GM21737 (cell line): ENCODE results near the gene UPF3B.
"Not testable (repeated sequence)": the region's sequence is repeated elsewhere in the genome, so short reads cannot be mapped to it uniquely, and the experiment has no call there.

Experiments
- ATAC-seq: cut with Tn5 transposase; IDR thresholded peaks from one replicate; pipeline ENCODE4 v1.9.1; 2021; ENCODE audit warnings: mild to moderate bottlenecking, moderate library complexity; ENCODE audit not compliant: unreplicated experiment

The UPF3B gene, protein sequence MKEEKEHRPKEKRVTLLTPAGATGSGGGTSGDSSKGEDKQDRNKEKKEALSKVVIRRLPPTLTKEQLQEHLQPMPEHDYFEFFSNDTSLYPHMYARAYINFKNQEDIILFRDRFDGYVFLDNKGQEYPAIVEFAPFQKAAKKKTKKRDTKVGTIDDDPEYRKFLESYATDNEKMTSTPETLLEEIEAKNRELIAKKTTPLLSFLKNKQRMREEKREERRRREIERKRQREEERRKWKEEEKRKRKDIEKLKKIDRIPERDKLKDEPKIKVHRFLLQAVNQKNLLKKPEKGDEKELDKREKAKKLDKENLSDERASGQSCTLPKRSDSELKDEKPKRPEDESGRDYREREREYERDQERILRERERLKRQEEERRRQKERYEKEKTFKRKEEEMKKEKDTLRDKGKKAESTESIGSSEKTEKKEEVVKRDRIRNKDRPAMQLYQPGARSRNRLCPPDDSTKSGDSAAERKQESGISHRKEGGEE

DNA sequence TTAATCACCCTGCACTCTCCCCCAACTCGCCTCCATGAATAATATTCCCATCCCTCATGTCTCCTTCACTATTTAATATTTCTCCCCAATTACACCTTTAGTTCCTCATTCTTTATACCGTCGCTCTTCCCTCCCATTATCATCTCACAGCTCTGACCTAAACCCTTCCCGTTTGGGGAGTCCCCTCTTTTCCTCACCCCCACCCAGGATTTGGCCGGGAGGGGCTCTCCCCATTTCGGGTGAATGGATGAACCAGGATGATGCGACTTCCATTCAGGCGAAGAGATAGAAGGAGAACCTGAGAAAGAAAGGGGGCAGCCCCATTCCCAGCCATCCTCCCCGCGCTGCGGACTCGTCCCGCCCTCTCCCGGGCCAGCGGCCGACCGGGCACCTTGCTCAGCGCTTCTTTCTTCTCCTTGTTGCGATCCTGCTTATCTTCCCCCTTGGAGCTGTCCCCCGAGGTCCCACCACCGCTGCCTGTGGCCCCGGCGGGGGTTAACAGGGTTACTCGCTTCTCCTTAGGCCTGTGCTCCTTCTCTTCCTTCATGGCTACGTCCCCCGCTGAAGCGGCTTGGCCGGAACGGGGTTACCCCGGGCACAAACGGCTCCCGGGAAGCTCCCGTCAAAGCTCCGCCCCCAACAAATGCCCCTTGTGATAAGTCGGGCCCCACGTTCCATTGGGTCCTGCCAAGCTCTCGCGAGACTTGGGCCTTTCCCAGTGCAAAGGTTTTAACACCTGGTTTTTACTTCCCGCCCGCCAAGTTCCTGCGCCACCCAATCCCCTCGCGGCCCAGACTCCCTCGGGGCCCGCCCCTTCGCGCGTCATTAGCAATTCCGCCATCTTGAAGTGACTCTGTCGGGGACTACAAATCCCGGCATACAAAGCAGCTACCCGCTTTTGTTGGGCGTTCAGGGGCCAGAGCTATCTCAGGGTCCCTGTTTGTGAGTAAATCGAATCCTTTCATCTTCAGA, at the start of gene UPF3B:
Gene UPF3B, minus strand, starts transcription at position 582 of the 972 bp plus-strand sequence. Its CDS starts 35 bp downstream, at position 547.
- ATAC-seq, result peak; percentile 98

DNA sequence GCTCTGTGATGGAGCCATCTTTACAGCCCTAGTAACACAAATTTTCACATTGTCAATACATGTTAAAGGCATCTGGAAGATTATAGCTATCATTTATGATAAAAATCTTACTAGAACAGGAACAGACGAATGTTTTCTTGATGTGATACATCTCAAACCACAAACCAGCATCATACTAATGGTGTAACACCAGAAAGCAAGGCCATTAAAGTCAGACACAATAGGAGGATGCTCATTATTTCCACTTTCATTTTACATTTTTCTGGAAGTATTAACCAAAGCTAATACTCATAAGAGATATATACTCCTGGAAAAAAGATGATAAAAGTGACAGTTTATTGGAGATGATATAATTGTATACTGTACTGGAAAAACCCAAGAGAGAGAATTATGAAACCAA, 48.2 kb upstream of the UPF3B start:
- no peak for ATAC-seq

GRCh38 chrX:119899125-119899524, 46.4 kb upstream of the UPF3B start:
- ATAC-seq, result no peak

DNA sequence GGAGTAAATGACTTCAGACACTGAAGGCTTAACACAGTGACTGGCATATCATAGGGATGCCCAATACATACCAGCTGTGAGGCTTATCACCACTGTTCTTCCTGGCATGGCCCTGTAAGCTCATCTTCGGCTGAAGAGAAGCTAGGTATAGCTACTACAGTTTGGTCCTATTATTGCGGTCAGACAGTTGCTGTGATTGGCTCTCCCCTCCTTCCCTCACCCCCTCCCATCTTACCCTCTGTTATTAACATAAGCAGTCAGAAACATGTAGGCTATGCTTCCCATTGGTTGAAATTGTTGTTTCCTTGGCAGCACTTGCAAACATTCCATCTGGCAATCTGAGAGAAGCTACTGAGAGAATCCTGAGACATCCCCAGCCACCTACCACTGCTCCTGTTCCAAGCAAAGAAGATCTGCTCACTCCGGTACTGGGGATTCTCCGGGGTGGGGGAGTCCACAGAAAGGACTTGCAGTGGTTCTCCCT, 43.1 kb upstream of the UPF3B start, which contains the start of gene AKAP14:
Gene AKAP14, plus strand, starts transcription at position 51 of the 484 bp plus-strand sequence. CDS start 7,331 bp downstream, outside the sequence.
- ATAC-seq, result no peak

DNA sequence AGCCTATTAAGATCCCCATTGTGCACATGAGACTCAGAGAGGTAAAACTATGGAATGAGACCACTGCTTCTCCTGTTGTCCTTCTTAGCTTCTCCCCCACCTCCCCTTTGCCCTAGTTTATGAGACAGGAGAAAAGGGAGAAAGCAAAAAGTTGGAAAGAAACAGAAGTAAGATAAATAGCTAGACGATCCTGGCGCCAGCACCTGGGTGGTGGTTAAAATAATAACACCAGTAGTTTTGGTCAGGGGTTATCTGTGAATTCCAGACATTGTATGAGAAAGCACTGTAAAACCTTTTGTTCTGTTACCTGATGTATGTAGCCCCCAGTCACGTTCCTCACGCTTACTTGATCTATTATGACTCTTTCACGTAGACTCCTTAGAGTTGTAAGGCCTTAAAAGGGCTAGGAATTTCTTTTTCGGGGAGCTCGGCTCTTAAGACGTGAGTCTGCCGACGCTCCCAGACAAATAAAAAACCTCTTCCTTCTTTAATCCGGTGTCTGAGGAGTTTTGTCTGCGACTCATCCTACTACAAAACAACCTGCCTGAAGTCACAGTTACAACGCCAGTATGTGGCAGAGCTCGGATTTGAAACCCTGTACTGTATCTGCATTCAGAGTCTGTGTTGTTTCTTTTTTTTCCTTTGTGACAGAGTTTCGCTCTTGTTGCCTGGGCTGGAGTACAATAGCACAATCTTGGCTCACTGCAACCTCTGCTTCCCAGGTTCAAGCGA, 39.4 kb upstream of the UPF3B start:
- not testable (repeated sequence) for ATAC-seq

DNA sequence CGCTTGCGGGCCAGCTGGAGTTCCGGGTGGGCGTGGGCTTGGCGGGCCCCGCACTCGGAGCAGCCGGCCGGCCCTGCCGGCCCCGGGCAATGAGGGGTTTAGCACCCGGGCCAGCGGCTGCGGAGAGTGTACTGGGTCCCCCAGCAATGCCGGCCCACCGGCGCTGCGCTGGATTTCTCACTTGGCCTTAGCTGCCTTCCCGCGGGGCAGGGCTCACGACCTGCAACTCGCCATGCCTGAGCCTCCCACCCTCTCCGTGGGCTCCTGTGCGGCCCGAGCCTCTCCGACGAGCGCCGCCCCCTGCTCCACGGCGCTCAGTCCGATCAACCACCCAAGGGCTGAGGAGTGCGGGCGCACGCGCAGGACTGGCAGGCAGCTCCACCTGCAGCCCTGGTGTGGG, 37.9 kb upstream of the UPF3B start:
- ATAC-seq, result not testable (repeated sequence)

DNA sequence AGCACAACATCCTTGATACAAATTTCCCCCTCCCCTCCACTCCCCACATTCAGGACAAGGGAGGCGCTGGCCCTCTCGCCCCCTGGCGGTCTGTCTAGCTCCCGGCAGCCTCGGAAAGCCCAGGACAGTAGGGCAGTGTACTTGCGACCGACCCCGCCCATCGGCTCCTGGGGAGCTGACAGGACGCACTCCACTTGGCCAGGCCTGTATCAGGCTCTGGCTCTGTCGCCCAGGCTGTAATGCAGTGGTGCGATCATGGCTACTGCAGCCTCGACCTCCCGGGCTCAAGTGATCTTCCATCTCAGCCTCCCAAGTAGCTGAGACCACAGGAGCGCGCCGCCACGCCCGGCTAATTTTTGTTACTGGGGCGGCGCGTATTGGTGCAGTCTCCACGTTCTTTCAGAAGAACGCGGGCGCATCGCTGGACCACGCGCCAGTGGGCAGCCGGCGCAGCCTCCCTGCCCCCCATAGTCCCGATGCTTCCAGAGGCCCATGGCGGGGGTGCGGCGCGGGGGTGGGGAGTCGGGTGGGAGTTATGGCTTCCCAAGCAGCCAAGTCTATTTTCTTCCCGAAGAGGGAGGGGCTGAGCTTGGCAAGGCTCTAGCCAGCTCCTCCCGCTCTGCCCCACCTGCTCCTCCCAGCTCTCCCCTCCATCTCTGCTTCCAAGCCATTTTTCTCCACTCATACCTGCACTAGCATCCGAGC, 35.1 kb upstream of the UPF3B start:
- peak; percentile 75 for ATAC-seq

DNA sequence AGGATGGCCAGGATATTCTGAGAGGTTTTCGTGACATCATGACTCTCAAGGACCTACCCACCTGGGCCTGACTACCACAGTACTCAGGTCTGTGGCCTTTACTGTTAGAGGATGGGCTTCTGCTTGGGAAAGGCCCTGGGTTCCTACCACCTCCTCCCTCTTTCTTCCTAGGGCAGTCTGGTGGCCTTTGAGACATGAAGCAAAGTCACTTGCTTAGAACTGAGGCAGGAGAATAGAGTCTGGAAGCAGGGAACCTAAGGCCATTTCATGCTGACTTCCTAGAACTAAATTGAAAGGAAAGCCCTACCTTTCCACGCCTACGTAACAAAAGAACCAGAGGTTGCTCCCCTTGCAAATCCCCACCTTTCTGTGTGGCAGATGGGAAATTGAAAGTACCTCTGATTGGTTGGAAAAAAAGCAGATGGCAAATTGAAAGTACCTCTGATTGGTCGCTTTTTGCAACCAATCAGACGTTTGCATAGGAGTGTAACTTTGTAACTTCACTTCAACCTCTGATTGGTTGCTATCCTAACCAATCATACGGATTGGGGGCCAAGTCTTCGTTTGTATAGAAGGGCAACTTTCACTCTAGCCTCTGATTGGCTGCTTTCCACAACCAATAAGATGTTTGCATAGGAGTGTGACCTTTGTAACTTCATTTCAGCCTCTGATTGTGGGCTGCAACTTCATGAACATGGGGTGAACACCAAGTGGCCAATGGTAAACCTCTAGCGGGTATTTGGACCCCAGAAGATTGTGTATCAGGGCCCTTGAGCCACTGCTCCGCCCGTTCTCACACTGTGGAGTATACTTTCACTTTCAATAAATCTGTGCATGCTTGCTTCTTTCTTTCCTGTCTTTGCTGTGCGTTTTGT, 33.0 kb upstream of the UPF3B start:
- no peak for ATAC-seq

DNA sequence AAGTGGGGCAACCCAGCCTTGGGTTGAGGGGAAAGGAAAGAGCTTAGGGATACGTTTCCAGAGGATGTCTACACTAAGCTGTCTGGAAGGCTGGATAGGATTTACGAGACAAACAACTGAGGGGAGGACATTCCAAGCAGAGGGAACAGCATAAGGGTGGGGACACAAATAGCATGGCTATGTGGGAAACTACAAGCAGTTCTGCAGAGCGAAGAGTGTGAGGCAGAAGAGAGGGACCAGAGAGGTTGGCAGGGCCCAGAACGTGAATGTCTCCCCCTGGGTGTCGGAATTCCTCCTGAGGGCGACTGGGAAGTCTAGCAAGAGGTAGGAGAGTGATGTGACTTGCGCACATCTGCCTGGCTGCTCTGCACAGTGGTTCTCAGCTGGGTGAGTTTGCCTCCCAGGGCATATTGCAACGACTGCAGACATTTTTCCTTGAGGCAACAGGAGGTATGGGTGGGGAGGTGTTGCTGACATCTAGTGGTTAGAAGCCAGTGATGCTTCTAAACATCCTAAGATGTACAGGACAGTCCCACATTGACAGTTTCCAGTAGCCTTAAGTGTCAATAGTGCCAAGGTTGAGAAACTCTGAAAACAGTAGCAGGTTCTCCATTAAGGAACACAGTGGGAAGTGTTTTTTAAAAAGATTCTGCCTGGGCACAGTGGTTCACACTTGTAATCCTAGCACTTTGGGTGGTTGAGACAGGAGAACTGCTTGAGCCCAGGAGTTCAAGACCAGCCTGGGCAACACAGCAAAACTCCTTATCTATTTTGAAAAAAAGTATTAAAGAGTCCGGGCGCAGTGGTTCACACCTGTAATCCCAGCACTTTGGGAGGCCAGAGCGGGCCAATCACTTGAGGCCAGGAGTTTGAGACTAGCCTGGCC, 28.0 kb upstream of the UPF3B start:
- ATAC-seq, result peak; percentile 71

DNA sequence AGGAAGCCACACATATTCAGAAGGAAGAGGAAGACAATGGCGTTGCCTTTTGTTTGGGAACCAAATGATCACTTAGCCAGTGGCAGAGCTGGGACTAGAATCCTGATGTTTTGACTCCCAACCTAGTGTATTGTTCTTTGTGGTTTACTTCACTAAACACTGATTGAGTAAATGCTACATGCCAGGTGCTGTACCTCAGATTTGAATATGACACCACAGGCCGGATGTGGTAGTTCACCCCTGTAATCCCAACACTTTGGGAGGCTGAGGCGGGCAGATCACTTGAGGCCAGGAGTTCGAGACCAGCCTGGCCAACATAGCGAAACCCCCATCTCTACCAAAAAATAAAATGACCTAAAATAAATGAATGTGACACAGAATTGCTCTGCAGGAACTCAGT, 27.3 kb upstream of the UPF3B start:
- ATAC-seq, result no peak

DNA sequence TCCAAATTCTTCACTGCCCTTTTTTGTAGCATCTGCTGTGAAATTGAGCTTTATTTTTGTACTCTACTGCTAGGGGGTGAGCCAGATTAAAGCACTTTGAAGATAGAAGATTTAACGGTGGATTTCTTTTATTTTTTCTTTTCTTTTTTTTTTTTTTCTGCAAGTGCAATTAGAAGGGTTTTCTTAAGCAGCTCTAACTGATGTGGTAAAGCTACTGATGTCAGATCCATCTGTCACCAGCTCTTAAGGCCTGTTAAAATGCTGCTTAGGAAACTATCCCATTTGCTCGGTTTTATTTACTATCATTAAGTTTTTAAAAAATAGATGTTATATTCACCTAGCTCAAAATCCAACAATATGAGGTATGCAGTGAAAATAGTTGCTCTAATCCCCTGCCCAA, 26.0 kb upstream of the UPF3B start:
- ATAC-seq, result no peak

DNA sequence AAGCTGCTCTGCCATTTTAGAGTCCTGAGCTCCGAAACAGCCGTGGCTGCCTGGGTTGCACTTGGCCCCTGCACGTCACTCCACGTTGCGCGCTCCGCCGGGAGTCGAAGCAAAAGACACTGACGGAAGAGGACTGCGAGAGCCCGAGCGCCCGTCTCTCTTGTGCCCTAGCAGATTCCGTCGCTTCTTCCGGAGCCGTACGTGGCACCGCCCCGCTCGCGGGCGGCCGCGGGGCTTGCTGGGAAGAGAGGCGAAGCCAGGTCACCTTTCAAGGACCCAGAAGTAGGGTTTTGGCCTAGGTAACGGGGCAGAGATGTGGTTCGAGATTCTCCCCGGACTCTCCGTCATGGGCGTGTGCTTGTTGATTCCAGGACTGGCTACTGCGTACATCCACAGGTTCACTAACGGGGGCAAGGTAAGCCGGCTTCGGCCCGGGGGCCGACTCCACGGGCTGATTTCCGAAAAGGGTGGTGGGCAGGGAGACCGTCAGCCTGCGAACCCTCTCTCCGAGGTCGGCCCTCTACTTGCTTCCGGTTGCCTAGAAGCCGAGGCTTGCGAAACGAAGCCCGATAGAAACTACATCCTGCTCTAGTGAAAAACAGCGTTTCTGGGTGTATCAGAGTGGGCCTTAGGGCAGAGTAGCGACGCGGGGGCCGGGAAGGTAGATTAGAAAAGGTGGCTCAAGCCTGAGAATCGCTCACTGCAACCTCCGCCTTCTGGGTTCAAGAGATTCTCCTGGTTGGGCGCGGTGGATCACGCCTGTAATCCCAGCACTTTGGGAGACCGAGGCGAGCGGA, 19.0 kb upstream of the UPF3B start, which contains the start of the genes NDUFA1 and RNF113A:
Gene NDUFA1, plus strand, starts transcription at position 234 of the 797 bp plus-strand sequence. Its CDS starts 80 bp downstream, at position 314.
Gene RNF113A, minus strand, starts transcription at position 135 of the 797 bp plus-strand sequence. Its CDS starts 120 bp downstream, at position 15.
- ATAC-seq, result peak; percentile 92

- ATAC-seq, result peak; percentile 23
Measured at GRCh38 chrX:119871245-119871598, 18.5 kb upstream of the UPF3B start.

DNA sequence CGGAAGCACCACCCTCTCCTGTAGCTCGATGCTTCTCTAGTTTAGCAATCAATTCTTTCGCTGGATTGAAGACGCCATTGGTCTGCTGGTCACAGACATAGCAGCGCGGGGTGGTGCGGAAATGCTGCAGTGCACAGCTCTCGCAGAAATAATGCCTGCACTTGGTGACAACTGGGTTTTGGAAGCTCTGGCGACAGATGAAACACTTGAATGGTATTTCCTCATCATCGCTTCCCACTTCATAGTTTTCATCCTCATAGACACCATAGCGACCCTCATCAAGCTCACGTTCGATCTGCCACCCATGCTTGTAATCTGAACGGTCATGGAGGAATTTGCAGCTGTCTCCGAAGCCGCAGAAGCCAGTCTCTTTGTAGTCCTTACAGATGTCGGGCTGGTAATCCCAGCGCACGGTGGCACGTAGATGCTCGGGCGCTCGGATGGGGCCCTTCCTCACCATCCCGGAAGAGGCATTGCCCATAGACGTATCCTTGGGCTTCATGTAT, 17.9 kb upstream of the UPF3B start:
- ATAC-seq, result peak; percentile 18

DNA sequence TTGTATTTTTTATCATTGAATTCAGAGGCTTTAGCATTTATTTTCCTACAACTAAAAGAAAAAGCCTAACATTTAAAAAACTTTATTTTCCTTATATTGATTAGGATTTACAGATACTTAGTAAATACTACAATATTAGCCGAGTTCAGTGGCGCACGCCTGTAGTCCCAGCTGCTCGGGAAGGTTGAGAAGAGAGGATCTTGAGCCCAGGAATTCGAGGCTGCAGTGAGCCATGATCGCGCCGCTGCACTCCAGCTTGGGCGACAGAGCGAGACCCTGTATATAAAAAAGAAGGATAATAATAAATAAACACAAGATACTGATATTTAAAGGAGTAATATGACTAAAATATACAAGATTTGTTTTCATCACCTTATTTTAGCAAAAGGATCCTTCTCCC, 681 bp upstream of the UPF3B start:
- no peak for ATAC-seq

DNA sequence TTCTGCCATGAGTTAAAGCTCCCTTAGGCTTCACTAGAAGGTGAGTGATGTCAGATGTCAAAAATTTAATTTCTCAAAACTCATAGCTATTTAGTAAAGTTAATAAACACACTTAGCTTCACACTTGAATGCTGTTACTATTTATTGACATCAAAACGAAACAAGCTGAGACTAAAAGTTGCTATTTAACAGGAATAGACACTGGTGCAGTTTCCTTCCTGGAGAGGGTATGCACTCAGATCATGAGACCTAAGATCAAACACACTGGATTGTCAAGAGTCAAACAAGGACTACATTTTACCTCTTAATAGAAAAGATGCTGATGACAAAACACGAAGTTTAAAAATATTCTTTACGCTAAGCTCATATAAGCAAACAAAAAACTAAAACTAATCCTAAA, 18.9 kb downstream of the UPF3B start:
- no peak for ATAC-seq

DNA sequence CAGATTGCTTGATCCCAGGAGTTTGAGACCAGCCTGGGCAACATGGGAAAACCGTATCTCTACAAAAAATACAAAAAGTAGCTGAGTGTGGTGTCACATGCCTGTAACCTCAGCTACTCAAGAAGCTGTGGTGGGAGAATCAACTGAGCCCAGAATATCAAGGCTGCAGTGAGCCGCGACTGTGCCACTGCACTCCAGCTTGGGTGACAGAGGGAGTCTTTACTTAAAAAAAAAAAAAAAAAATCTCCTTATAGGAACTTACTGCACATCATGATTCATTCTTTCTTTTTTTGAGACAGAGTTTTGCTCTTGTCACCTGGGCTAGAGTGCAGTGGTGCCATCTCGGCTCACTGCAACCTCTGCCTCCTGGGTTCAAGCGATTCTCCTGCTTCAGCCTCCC, 24.3 kb downstream of the UPF3B start:
- no peak for ATAC-seq
